Measurements from ENCODE around the gene MAP1LC3B.
A peak's percentile ranks its signal among the peaks of the same experiment; 100 is the strongest.

The MAP1LC3B gene

GRCh38 chr16:87412996-87413421 is 20.9 kb downstream of the MAP1LC3B start:
- DNase-seq (ENCODE audit: low spot score): no peak
- TF ChIP-seq, protein P1, sequence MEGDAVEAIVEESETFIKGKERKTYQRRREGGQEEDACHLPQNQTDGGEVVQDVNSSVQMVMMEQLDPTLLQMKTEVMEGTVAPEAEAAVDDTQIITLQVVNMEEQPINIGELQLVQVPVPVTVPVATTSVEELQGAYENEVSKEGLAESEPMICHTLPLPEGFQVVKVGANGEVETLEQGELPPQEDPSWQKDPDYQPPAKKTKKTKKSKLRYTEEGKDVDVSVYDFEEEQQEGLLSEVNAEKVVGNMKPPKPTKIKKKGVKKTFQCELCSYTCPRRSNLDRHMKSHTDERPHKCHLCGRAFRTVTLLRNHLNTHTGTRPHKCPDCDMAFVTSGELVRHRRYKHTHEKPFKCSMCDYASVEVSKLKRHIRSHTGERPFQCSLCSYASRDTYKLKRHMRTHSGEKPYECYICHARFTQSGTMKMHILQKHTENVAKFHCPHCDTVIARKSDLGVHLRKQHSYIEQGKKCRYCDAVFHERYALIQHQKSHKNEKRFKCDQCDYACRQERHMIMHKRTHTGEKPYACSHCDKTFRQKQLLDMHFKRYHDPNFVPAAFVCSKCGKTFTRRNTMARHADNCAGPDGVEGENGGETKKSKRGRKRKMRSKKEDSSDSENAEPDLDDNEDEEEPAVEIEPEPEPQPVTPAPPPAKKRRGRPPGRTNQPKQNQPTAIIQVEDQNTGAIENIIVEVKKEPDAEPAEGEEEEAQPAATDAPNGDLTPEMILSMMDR (IDR thresholded peaks at IDR 0.05; ENCODE audit: extremely low read depth, missing control alignments): no peak

- DNase-seq (ENCODE audit: low spot score): no peak
- TF ChIP-seq, protein P1 (IDR thresholded peaks at IDR 0.05; ENCODE audit: extremely low read depth, missing control alignments): no peak
Observed at GRCh38 chr16:87414251-87414680, 22.1 kb downstream of the MAP1LC3B start.

DNA sequence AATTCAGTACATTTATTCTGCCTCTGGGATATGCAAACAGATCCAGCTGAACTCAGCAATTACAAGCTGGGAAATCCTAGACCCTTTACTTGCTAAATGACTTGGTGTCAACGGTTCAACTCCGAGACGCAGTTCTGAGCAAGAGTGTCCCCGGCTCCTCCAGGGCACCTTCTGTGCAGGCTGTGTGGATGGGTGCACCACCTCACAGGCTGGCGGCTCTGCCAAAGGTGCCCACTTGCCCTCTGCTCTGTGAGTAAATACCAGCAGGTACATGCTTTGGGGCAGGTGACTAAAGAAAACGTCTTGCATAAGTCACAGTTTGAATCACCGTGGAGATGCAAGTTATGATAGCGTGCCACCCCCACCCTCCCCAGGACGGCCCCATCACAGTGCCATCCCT is 23.3 kb downstream of the MAP1LC3B start:
- no peak for DNase-seq (ENCODE audit: low spot score)
- TF ChIP-seq, protein P1 (IDR thresholded peaks at IDR 0.05; ENCODE audit: extremely low read depth, missing control alignments): no peak

- TF ChIP-seq, protein P1 (IDR thresholded peaks at IDR 0.05; ENCODE audit: extremely low read depth, missing control alignments): no peak
- peak; percentile 61 for DNase-seq (ENCODE audit: low spot score)
Observed at GRCh38 chr16:87416826-87417527, 24.8 kb downstream of the MAP1LC3B start.

DNA sequence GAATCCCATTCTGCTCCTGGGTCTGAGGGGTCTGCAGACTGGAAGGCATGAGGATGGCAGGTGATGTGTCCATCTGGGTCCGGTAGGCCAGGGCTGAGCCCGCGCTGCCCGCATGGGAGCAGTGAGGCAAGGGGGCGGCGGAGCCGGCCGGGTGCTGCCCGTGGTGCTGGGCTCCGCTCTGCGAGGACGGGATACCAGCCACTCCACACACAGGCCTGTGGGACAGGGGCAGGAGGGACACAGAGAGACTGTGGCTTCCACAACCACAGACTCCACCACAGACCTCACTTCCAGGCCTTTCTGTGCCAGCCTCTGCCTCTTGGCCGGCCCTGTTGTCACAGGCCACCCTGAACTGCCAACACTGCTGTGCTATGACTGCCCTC is 25.4 kb downstream of the MAP1LC3B start:
- TF ChIP-seq, protein P1 (IDR thresholded peaks at IDR 0.05; ENCODE audit: extremely low read depth, missing control alignments): no peak
- DNase-seq (ENCODE audit: low spot score): no peak

DNA sequence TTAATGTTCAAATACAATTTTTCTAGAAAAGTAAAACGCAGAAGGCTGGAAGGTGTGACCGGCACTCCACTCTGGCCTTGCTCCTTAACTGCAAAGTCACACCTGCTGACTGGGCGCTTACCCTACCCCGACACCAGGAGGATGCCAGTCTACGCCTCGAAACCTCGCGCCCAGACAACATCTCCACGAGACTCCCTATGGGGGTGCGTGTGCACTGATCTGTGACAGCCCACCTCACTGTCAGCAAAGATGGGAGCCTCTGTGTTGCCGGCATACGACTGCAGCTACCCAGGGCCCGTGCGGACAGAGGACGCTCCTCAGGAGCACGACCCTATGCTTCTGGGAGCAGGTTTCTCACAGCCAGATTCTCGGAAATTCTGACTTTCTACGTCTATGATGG is 26.1 kb downstream of the MAP1LC3B start:
- no peak for DNase-seq (ENCODE audit: low spot score)
- TF ChIP-seq, protein P1 (IDR thresholded peaks at IDR 0.05; ENCODE audit: extremely low read depth, missing control alignments): no peak

GRCh38 chr16:87418644-87419043 is 26.5 kb downstream of the MAP1LC3B start:
- no peak for DNase-seq (ENCODE audit: low spot score)

More at GRCh38 chr16:87418644-87419043, 26.5 kb downstream of the MAP1LC3B start:
- TF ChIP-seq, protein P1 (IDR thresholded peaks at IDR 0.05; ENCODE audit: extremely low read depth, missing control alignments): no peak

Measured in GM20000 (cell line).